Uterus (tissue), 4 donors: ENCODE measurements around the gene CISH. TPM values are rescaled to one million over a fixed set of nuclear protein-coding genes. Genes with fewer than 3 reads are reported as not detected.

Experiments
- DNase-seq, 2 donors: peaks; one replicate each; pipeline ENCODE4 v3.0.0-alpha.2; 2019 to 2020
- H3K27ac ChIP-seq, 2 donors: fragments of 200-600 bp; sonication (generic); 1 replicate in 1 of 2; 2 replicates in 1 of 2; pipeline ENCODE4 v1.5.1; 2016 to 2018
- H3K27me3 ChIP-seq, 2 donors: fragments of 200-600 bp; sonication (generic); one replicate each; pipeline ENCODE4 v1.5.1; 2018 to 2019; ENCODE audit warnings: control low read depth in 1 of 2
- H3K36me3 ChIP-seq, 2 donors: fragments of 200-600 bp; sonication (generic); one replicate each; pipeline ENCODE4 v1.5.1; 2019; ENCODE audit warnings: control low read depth in 1 of 2
- H3K4me1 ChIP-seq, 2 donors: fragments of 200-600 bp; sonication (generic); one replicate each; pipeline ENCODE4 v1.5.1; 2018 to 2019; ENCODE audit warnings: control low read depth in 1 of 2
- H3K4me3 ChIP-seq, 2 donors: fragments of 200-600 bp; sonication (generic); 1 replicate in 1 of 2; 2 replicates in 1 of 2; pipeline ENCODE4 v1.5.1; 2018 to 2019; ENCODE audit warnings: mild to moderate bottlenecking in 1 of 2
- H3K9me3 ChIP-seq, 2 donors: fragments of 200-600 bp; sonication (generic); one replicate each; pipeline ENCODE4 v1.5.1; 2019; ENCODE audit warnings: control low read depth in 1 of 2
- CTCF ChIP-seq, 4 experiments: fragments of 200-600 bp in 2 of 4; fragments of 450-650 bp in 2 of 4; sonication (generic) in 2 of 4; IDR thresholded peaks; one replicate each; pipeline ENCODE4 v1.5.1; 2016 to 2019; ENCODE audit warnings: antibody characterized with exemption in 4 of 4, mild to moderate bottlenecking in 2 of 4, moderate library complexity in 1 of 4
- POLR2A ChIP-seq, 2 donors: fragments of 450-650 bp; IDR thresholded peaks; one replicate each; pipeline ENCODE4 v1.6.1; 2016; ENCODE audit warnings: antibody characterized with exemption in 2 of 2, mild to moderate bottlenecking in 1 of 2, moderate library complexity in 1 of 2
- intact Hi-C: fragments of 100-400 bp; cut with DNase I; formaldehyde crosslinking; loops from one replicate; pipeline ENCODE4 v1.15.1; 2023; ENCODE audit warnings: low total_unique reads
- total RNA-seq, 4 donors: library from RNA; depleted of rRNA in 3 of 4; stranded (reverse); fragments of >200 nt in 3 of 4; gene quantifications; one replicate each; pipeline versions ENCODE4 v1.1.0 to v1.2.4, GENCODE V29; 2014 to 2023
- donor health status: DM: yes; HTN: yes; CAD: no.

CISH gene
- total RNA-seq, 4 donors from 2014 or later, result 2.1 to 12.3 (median 5.6) TPM; not detected in 1

GRCh38 chr3:50563867-50564266 lies 47.7 kb downstream of the CISH start:
- H3K4me1 ChIP-seq, result no peaks in the 10 kb centered on the region
- intact Hi-C loops, result no loop called here
- no peaks in the 10 kb centered on the region for H3K27me3 ChIP-seq
- H3K36me3 ChIP-seq, result no peaks in the 10 kb centered on the region
- no peak for TF ChIP-seq POLR2A (IDR thresholded peaks at IDR 0.05)
- no peak for TF ChIP-seq CTCF (IDR thresholded peaks at IDR 0.05)
- no peak for DNase-seq
- H3K9me3 ChIP-seq, result no peaks in the 10 kb centered on the region
- H3K27ac ChIP-seq, result no peak overlapping the region
- H3K4me3 ChIP-seq, result no peak overlapping the region

GRCh38 chr3:50562861-50563260 lies 48.7 kb downstream of the CISH start:
- DNase-seq, result no peak
- intact Hi-C loops, result no loop called here
- H3K4me3 ChIP-seq, result no peak overlapping the region
- no peaks in the 10 kb centered on the region for H3K27me3 ChIP-seq
- no peak overlapping the region for H3K27ac ChIP-seq
- no peaks in the 10 kb centered on the region for H3K36me3 ChIP-seq
- no peaks in the 10 kb centered on the region for H3K9me3 ChIP-seq
- no peaks in the 10 kb centered on the region for H3K4me1 ChIP-seq
- TF ChIP-seq POLR2A (IDR thresholded peaks at IDR 0.05) (no peak), CTCF (IDR thresholded peaks at IDR 0.05) (no peak)

- no peaks in the 10 kb centered on the region for H3K4me1 ChIP-seq
- no peak overlapping the region for H3K27ac ChIP-seq
- no peaks in the 10 kb centered on the region for H3K27me3 ChIP-seq
- DNase-seq, result no peak
- H3K4me3 ChIP-seq, result no peak overlapping the region
- no peaks in the 10 kb centered on the region for H3K9me3 ChIP-seq
- intact Hi-C loops, result no loop called here
- no peaks in the 10 kb centered on the region for H3K36me3 ChIP-seq
- TF ChIP-seq POLR2A (IDR thresholded peaks at IDR 0.05) (no peak), CTCF (IDR thresholded peaks at IDR 0.05) (no peak)
Observed at GRCh38 chr3:50559702-50560101, 51.9 kb downstream of the CISH start.

GRCh38 chr3:50557915-50558314 lies 53.7 kb downstream of the CISH start:
- intact Hi-C loops, result no loop called here
- H3K4me3 ChIP-seq, result no peak overlapping the region
- no peaks in the 10 kb centered on the region for H3K9me3 ChIP-seq
- no peaks in the 10 kb centered on the region for H3K4me1 ChIP-seq
- no peak for TF ChIP-seq CTCF (IDR thresholded peaks at IDR 0.05)
- TF ChIP-seq POLR2A (IDR thresholded peaks at IDR 0.05), result no peak
- no peaks in the 10 kb centered on the region for H3K27me3 ChIP-seq
- no peaks in the 10 kb centered on the region for H3K36me3 ChIP-seq
- no peak overlapping the region for H3K27ac ChIP-seq
- no peak for DNase-seq

GRCh38 chr3:50557106-50557505 lies 54.5 kb downstream of the CISH start:
- intact Hi-C loops, result no loop called here
- no peak overlapping the region for H3K27ac ChIP-seq
- H3K4me3 ChIP-seq, result no peak overlapping the region
- no peak for DNase-seq
- no peaks in the 10 kb centered on the region for H3K36me3 ChIP-seq
- no peaks in the 10 kb centered on the region for H3K4me1 ChIP-seq
- H3K9me3 ChIP-seq, result no peaks in the 10 kb centered on the region
- no peaks in the 10 kb centered on the region for H3K27me3 ChIP-seq
- TF ChIP-seq CTCF (IDR thresholded peaks at IDR 0.05), result no peak
- TF ChIP-seq POLR2A (IDR thresholded peaks at IDR 0.05), result no peak

Other genes starting within 250 kb of the CISH start
- gene CACNA2D2, start 108.1 kb downstream of the CISH start, total RNA-seq, result 1 to 10 TPM in 2 of 4 donors, under 1 TPM in 1, not detected in 1; under 0.01 to 6.1 (median 5.3) TPM
- 10 to 100 TPM in 3 of 4 donors, 1 to 10 TPM in 1; 7.1 to 21.0 (median 20.7) TPM for gene C3orf18, start 44.0 kb downstream of the CISH start, total RNA-seq
- gene HEMK1, start 42.3 kb downstream of the CISH start, total RNA-seq, result 10 to 100 TPM in 2 of 4 donors, 1 to 10 TPM in 1, under 1 TPM in 1; 0.77 to 26.5 (median 11.4) TPM
- gene MAPKAPK3, start 5.4 kb upstream of the CISH start, total RNA-seq, result 10 to 100 TPM; 22.0 to 39.1 (median 29.0) TPM
- 1 to 10 TPM in 1 of 4 donors, under 1 TPM in 3; under 0.01 to 1.6 (median 0.46) TPM for gene DOCK3, start 63.2 kb upstream of the CISH start, total RNA-seq